Measurements from ENCODE around the gene CTIF.

DNA sequence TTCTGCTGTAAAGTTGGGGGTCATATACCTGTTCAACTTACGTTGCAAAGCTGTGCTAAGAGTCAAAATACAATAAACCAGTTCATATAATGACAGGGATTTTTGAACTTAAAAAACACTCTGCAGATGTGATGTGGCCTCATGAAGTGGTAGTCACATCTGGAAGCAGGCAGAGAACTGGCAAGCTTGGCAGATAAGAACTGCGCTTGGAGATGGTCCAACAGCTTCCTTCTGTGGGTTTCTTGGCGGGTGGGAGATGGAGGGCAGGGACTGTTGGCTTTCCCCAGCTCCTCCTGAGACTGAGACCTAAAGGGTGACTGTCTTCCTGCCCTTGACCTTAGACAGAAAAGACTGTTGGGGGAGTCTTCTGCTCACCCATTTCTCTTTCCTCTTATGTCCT, 140.4 kb downstream of the CTIF start:
- TF ChIP-seq, protein P1, sequence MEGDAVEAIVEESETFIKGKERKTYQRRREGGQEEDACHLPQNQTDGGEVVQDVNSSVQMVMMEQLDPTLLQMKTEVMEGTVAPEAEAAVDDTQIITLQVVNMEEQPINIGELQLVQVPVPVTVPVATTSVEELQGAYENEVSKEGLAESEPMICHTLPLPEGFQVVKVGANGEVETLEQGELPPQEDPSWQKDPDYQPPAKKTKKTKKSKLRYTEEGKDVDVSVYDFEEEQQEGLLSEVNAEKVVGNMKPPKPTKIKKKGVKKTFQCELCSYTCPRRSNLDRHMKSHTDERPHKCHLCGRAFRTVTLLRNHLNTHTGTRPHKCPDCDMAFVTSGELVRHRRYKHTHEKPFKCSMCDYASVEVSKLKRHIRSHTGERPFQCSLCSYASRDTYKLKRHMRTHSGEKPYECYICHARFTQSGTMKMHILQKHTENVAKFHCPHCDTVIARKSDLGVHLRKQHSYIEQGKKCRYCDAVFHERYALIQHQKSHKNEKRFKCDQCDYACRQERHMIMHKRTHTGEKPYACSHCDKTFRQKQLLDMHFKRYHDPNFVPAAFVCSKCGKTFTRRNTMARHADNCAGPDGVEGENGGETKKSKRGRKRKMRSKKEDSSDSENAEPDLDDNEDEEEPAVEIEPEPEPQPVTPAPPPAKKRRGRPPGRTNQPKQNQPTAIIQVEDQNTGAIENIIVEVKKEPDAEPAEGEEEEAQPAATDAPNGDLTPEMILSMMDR (IDR thresholded peaks at IDR 0.05) = no peak
- no peak for TF ChIP-seq POLR2A (IDR thresholded peaks at IDR 0.05)
